Hippocampal formation (tissue), 2 donors: ENCODE data around the gene ATP2B3.

Experiments used
- DNase-seq, 2 donors: peaks; one replicate each; lab custom pipeline; 2025; lab: John Stamatoyannopoulos, UW

Gene ATP2B3

DNA sequence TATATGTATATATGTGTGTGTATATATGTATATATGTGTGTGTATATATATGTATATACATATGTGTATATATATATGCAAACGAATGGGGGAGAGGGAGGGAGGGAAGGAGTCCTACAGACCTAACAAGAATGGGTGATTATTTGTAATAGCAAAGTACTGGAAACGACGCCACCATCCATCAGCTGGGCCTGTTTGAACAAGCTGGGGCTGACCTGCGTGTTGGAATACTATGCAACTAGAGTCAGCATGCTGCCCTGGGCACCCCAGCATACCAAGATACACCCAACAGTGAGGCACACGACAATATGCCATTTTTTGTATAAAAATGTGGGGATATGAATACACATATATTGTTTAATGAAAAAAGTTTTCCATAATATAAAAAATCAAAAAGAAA, 103.1 kb downstream of the ATP2B3 start:
- no peak for DNase-seq

DNA sequence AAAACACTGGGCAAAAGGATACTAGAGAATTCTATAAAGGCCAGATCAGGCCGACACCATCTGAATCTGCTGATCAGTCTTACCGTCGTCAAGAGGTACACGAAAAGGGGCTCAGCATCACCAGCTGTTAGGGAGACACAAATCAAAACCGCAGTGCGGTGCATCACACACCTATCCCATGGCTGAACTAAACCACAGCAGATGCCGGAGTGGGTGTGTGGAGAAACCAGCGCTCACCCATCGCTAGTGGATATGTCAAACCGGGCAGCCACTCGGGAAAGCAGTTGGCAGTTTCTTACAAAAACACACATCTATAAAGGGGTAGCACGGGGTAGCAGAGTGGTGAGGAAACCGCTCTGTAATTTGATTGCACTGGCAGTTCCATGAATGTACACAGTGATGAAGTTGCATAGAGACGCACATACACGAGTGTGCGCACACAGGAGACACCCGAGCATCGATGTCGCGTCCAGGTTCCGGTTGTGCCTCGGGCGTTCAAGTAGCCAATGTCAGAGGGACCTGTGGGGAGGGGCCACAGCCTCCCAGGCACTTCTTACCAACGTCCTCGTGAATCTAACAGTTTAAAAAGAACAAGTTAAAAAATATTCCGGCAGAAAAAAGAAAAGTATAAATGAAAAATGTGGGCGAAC, 104.6 kb downstream of the ATP2B3 start:
- no peak for DNase-seq

DNA sequence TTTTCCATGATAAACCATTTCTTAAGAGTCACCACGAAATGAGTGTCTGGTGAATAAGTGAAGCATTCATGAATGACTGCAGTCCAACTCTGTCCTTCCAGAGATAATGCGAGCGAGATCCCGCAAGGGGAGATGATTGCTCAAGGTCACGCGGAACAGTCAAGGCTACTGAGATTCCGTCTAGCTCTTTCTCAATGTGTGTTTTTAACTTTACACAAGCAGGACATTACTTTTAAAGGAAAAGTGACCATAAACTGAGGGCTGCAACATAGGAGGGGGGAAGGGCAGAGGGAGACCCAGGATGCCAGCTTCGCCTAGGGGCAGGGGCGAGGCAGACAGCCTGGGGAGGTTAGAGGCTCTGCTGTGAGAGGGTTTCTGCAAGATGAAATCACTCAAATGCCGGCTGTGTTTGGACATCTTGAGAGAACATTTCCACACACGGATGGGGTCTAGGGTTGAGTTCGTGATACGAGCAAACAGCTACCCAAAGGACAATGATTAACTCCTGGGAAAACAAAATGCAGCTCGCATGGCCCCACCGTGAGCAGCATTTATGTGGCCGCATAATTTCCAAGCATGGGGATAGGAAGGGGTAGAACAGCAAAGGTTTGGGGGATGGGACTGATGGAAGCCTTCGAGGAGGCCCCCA, 105.3 kb downstream of the ATP2B3 start:
- no peak for DNase-seq

DNA sequence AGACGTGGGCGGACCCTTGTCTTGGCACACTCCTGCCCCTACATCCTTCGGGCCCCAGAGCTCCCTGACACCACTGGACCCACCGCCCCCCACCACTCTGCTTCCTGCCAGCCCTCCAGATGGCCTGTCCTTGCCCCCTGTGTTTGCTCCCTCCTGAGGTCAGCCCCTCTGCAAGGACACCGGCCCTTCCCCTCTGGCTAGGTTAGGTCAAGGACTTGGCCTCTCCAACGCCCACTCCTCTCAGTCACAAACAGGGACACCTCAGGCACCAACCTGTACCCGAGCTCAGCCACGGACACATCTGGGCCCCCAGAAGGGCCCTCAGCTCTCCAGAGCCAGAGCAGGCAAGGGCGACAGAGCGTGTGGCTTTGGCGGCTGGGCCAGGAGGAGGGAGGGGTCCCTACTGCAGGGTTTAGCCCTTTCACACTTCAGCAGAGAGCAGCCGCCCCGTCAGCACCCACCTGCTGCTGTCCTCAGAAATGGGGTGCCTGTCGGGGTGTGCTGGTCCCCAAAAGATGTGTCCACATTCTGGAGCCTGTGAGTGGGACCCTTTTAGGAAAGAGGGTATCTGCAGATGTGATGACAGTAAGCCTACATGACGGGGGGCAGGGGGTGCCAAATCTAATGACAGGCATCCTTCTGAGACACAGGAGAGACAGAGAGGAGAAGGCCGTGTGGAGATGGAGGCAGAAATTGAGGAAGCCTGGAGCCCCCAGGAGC, 106.0 kb downstream of the ATP2B3 start:
- no peak for DNase-seq

DNA sequence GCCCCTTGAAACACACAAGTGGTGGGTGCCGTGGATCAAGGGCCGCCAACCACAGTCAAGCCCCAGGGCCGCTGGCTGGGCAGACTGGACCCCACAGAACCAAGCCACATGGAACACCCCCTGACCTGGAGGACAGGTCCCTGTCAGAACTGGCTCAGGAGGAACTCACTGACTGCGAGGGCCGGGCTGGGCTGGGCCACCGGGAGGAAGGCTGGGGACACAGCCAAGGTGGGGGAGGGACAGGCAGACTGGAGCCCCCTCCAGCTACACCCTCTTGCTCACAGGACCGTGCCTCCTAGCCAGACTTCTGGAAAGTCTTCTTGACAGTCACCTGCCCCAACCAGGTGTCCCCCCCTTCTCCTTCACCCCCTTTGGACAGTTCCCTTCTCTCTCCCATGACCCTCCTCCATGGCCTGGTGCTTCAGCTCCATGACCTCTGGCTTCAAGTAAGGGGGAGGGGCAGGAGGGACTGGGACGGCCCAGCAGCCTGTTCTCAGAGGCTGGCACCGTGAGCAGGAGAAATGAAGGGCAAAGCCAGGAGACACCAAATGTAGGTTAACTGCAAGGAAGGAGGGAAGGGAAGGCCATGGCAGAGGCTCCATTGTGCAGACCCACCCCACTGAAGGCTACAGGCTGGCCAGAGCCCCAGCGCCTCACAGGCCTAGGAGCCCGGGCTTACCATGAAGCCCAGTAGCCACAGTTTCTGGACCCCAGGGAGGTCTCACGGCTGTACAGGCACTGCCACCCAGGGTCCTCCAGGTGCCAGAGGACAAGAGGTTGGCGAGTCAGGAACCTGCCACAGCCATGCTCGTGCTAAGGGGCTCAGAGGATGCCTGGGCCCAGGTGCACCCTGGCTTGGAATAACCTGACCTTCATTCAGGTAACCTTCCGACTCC, 107.0 kb downstream of the ATP2B3 start:
- no peak for DNase-seq

DNA sequence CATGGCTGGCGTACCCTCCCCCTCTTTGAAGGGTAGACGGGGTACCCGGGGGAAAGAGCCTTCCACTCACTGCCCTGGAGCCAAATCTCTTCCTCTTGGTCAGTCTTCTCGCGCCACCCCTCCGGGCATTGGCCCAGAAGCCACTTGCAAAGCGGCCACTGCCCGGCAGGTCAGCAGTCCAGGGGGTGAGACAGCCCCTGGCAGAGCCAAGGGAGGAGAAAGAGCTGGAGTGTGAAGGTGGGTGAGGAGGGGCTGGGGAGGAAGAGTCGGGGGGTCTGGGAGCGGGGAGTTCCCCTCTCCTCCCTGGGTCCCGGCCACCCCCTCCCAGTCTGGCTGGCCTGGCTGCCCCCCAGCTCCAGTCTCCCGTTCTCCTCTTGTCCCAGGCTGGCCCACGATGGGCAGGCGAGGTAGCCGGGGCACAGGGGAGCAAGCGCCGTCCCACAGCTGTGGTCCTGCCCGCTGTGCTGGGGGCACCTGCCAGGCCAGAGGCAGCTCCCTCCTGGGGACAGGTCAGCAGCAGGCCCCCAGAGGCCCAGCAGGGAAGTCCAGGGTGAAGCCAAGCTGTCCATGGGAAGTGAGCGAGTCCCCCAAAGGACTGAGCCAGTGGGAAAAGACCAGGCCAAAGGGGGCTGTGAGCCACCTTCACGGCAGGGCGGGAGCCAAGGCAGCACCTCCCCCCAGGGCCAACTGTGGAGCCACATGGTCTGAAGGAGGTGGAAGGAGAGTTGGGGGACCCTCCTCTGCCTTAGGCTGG, 108.0 kb downstream of the ATP2B3 start:
- DNase-seq = no peak

DNA sequence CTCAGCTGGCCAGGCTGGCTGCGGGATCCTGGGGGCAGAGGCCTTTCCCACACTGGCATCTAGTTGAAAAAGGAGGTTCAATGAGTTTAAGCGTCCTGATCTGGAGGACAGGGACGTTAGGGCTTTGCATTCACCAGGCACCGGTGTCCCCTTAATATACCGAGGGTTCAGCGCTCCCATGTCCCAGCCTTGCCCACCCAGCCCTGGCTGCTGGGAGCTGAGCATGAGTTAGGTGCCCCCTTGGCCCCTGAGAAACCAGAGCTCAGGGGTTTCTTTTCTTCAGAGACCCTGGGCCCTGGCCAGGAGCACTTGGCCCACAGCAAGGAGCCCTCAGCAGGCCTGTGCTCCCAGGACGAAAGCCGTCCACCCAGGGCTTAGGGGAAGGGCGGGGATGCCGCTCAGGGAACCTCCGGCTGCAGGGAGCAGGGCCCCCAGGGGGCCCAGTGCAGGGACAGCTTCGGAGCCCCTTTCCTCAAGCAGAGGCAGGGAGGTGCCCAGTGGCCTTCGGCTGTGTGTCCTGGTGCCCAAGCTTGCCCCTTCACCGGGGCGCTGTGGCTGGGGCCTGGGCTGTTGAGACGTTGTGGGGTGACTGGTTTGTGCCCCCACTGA, 108.7 kb downstream of the ATP2B3 start:
- DNase-seq = no peak

DNA sequence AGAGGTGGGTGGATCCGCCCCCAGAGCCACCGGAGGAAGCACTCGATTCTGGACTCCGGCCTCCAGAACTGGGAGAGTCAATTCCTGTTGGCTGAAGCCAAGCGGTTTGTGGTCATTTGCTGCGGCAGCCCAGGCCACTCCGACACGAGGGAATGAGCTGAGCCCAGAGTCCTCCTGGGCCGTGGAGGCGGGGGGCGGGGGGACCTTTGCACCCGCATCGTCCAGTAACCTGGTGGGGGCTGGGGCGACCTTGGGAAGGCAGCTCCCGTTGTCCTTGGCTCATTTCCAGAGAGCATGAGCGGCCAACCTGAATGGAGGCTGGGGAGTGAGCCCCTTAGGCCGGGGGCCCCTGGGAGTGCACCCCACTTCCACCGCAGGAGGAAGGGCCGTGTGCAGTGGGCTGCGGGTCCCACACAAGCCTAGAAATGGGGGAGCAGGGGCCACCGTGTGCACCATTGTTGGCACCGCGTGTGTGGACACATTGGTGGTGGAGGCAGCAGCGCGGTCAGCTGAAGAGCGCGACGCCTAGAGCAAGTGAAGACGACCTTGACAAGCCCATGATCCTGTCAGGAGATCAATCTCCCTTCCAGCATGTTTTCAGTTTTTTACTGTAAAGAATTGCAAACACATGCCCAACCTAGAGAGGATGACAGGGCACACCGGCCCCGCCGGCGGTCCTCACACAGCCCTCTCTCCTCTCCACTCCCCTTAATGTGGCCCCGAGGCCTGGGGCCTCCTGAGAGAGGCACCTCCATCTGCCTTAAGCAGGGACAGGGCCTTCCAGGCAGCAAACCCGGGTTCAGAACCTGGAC, 109.6 kb downstream of the ATP2B3 start:
- DNase-seq = no peak

DNA sequence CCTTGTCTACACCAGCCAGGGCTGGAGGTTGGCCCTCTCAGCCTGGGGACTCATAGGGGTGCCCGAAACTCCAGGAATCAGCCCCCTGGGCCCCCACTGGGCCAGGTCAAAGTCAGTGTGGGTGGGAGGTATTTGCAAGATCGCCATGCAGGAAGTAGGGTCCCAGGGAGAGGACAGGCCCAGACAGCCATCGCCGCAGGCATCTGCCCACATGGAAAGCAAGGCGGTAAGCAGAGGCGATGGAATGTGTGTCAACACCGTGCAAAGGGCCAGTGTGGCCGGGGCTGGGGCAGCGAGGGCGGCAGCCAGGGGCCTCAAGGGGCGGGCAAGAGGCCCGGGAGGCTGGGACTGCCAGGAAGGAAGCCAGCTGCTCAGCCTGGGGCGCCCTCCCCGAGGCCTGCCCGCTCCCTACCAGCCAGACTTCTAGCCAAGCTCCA, 110.3 kb downstream of the ATP2B3 start:
- no peak for DNase-seq

DNA sequence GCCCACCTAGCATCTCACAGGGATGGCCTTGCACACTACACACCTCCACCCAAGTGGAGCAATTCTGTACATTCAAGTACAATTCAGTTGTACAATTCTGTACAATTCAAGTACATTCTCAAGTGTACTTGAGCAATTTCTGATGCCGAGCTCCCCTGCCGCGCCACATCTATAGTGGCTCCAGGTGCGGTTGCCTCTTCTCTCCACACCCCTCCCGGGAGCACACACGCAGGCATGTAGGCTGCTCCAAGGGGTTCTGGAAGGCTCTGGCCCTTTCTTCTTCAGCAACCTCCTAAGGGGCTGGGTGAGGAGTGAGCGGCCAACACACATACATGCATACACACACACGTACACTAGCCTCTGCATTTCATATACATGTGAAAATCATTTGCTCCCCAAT, 110.7 kb downstream of the ATP2B3 start:
- no peak for DNase-seq

DNA sequence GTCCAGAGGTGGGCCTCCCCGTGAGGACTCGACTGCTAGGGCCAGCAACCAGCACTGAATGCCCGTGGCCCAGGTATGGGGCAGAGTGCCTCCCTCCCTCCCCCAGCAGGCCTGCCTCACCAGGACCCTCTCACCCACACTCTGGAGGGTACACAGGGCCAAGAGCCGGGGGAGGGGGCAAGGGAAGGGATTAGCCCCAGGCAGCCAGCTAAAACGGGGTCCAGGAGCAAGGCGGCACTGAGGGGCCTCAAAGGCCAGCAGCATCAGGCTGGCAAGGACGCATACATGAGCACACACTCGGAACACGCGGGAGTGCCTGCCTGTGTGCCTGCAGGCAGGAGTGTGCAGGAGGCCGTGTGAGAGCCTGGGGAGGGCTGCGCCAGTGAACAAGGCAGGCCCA, 111.2 kb downstream of the ATP2B3 start:
- no peak for DNase-seq

DNA sequence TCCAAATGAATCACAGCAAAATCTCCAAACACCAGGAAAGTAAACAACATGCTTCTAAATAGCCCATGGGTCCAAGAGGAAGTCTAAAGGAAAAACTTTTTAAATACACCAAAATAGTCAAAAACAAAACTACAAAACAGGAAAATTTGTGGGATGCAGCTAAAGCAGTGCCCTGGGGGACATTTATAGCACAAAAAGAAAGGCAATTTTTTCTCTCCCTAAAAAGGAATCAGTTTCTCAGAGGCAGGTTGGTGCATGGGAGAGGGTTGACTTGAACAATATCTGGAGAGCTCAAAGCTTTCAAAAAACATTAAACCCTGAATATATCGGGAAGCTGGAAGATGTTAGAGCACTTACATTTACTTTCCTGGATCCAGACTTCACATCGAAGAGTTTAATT, 113.9 kb downstream of the ATP2B3 start:
- DNase-seq = no peak

DNA sequence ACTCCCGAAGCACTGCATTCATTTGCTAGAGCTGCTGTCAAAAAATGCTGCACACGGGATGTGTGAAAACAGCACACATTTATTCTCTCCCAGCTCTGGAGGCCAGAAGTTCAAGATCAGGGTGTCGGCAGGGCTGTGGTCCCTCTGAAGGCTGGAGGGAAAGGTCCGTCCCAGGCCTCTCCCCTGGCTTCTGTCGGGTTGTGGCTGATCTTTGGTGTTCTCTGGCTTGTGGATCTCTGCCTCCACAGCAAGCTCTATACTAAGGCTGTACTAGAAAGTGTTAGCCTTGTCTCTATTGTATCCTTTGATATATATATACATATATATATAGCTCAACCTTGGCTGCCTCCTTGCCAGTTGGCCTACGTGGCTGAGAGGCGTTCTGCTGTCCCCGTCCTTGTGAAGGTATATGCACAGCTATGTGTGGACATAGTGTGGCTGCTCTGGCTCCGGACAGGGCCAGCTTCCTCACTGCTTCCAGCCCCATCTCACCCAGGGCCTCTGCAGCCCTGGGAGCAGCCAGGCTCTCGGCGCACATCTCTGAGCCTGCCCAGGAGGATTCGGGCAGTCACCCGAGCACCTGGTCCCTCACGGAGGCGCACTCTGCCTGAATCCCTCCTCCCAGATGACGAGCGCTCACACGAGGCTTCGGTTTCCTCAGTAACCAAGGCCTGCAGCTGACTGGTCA, 114.6 kb downstream of the ATP2B3 start:
- no peak for DNase-seq
